ENCODE results near the gene FEZF2. TPM values are rescaled to one million over a fixed set of nuclear protein-coding genes. Genes with fewer than 3 reads are reported as not detected.

Gene FEZF2
- total RNA-seq, 2 experiments from 2014 or later, result not detected

DNA sequence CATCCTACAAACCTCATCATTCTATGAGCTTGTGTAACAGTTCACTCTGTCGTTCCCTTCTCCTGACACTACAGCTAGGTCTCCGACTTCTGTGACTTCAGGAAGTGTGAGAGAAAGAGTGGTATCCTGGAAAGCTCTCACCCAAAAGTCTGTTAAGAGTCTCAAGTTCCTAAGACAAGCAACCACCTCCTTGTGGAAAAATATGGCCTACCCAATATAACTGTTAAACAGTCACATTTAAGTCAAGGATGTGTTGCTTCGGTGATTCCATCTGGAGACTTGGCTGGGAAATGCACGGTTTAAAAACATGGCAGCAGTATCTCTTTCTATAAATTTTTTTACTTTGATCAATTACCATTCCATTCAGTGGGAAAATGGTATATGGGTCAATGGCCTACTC, 13.8 kb downstream of the FEZF2 start:
- Mint-ChIP-seq H3K4me1 (ENCODE audit: low read depth) (no peaks in the 10 kb centered on the region), H3K9me3 (no peaks in the 10 kb centered on the region), H3K27ac (no peak overlapping the region), H3K4me3 (no peak overlapping the region), H3K27me3 (ENCODE audit: low read depth) (peaks cover 14% of the 10 kb centered on the region), H3K36me3 (ENCODE audit: low read depth) (no peaks in the 10 kb centered on the region)
- CTCF ChIA-PET, result no interaction called here
- intact Hi-C loops (cut with micrococcal nuclease), result no loop called here
- DNase-seq, result no peak

DNA sequence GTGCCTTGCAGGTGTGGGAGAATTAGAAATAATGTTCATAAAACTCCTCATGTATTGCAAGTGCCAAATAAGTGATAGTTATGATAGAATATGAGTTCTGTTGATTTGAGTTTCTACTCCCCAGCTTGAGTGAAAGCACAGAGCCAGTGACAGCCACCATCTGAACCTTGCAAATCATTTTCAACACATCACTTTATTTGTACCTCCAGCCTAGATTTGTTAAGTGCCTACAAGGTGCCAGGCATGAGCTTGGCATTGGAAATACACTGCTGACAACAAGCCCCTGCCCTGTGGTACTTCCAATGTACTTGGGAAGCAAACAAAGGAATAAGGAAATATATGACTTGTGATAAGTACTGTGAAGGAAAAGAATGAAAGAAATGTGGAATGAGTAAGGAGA, 17.0 kb downstream of the FEZF2 start:
- CTCF ChIA-PET, result interaction anchor here (0.6 kb wide), 1 partner anchor 13 kb away, joined by 4 read pairs; no protein-coding TSS in a partner anchor
- H3K36me3 Mint-ChIP-seq (ENCODE audit: low read depth), result no peaks in the 10 kb centered on the region
- no peak overlapping the region for H3K4me3 Mint-ChIP-seq
- no peak overlapping the region for H3K27ac Mint-ChIP-seq
- H3K4me1 Mint-ChIP-seq (ENCODE audit: low read depth), result no peaks in the 10 kb centered on the region
- peaks cover 6% of the 10 kb centered on the region for H3K27me3 Mint-ChIP-seq (ENCODE audit: low read depth)
- DNase-seq, result no peak
- intact Hi-C loops (cut with micrococcal nuclease), result no loop called here
- H3K9me3 Mint-ChIP-seq, result no peaks in the 10 kb centered on the region

DNA sequence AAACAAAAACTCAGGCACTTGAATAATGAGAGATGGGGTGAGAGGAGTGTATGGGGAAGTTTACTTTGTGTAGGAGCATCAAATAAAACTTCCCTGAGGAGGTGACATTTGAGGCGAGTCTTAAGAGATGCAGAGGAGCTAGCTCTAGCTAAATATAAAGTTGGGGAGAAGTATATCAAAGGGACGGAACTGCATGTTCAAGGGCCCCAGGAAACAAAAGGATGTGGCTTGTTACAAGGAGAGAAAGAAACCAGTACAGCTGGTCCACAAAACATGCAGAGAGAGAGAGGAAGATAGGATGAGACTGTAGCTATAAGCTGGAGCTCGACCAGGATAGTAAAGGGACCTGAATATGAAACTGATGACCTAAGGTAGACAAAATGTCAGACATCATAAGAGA, 17.6 kb downstream of the FEZF2 start:
- no peak overlapping the region for H3K27ac Mint-ChIP-seq
- H3K36me3 Mint-ChIP-seq (ENCODE audit: low read depth), result no peaks in the 10 kb centered on the region
- CTCF ChIA-PET, result no interaction called here
- DNase-seq, result no peak
- intact Hi-C loops (cut with micrococcal nuclease), result no loop called here
- H3K9me3 Mint-ChIP-seq, result no peaks in the 10 kb centered on the region
- H3K4me1 Mint-ChIP-seq (ENCODE audit: low read depth), result no peaks in the 10 kb centered on the region
- no peak overlapping the region for H3K4me3 Mint-ChIP-seq
- H3K27me3 Mint-ChIP-seq (ENCODE audit: low read depth), result peaks cover 10% of the 10 kb centered on the region

DNA sequence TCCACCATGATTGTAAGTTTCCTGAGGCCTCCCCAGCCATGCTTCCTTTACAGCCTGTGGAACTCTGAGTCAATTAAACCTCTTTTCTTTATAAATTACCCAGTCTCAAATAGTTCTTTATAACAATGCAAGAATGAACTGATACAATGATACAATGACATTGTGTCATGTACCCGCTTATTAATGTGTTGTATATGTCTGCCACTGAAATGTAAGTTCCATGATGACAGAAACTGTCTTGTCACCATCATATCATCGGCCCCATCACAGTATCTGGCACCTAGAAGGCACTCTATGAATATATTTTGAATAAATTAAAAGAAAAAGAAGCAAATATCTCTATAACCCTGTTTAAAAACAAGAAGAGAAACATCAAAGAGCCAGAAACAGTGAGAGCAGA, 29.6 kb downstream of the FEZF2 start:
- intact Hi-C loops (cut with micrococcal nuclease), result no loop called here
- Mint-ChIP-seq H3K27ac (no peak overlapping the region), H3K9me3 (peaks cover 1% of the 10 kb centered on the region)

DNA sequence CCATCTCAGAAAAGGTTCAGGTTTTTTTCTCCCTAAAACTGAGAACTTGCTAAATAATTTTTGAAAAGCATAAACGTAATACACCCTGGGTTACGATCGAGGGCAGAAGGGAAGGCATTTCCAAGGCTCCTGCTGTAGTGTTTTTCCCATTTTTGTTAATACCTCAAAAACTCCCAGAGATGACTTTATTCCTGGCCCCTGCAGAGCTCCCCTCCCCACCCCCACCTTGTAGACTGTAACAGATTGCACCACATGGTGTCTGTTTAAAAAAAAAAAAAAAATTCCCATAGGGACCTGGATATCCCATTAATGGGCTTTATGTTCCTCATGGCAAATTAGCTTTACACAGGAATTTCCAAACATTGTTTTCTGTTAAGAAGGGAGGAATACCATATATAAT, 38.2 kb downstream of the FEZF2 start:
- intact Hi-C loops (cut with micrococcal nuclease), result no loop called here
- Mint-ChIP-seq H3K4me3 (no peak overlapping the region), H3K4me1 (ENCODE audit: low read depth) (no peaks in the 10 kb centered on the region), H3K27me3 (ENCODE audit: low read depth) (peaks cover 3% of the 10 kb centered on the region), H3K36me3 (ENCODE audit: low read depth) (no peaks in the 10 kb centered on the region), H3K27ac (no peak overlapping the region), H3K9me3 (peaks cover 1% of the 10 kb centered on the region)
- CTCF ChIA-PET, result interaction anchor here (0.5 kb wide), 1 partner anchor 288 kb away, joined by 3 read pairs; no protein-coding TSS in a partner anchor
- DNase-seq, result no peak

More for the DNA sequence above, 29.6 kb downstream of the FEZF2 start:
- CTCF ChIA-PET, result no interaction called here
- DNase-seq, result no peak
- Mint-ChIP-seq H3K36me3 (ENCODE audit: low read depth) (no peaks in the 10 kb centered on the region), H3K4me1 (ENCODE audit: low read depth) (no peaks in the 10 kb centered on the region), H3K4me3 (no peak overlapping the region), H3K27me3 (ENCODE audit: low read depth) (peaks cover 7% of the 10 kb centered on the region)

DNA sequence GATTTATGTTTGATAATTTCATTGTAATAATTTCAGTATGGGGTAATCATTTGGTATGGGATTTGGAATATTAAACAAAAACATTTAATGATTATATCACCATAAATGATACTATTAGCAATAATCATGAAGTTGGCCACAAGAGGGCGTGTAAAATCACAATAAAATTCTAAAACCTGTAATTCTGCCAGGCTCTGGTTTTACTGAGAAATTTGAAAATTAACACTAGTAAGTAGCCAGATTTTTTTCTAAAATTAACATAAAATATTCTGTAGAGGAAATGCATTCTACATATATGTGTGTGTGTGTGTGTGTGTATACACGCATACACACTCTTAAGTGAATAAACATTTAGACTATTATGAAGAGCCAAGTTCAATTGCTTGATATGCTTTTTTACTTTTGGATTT, 40.5 kb downstream of the FEZF2 start:
- Mint-ChIP-seq H3K4me1 (ENCODE audit: low read depth) (no peaks in the 10 kb centered on the region), H3K4me3 (no peak overlapping the region), H3K9me3 (no peaks in the 10 kb centered on the region), H3K27me3 (ENCODE audit: low read depth) (peaks cover 3% of the 10 kb centered on the region), H3K36me3 (ENCODE audit: low read depth) (no peaks in the 10 kb centered on the region), H3K27ac (no peak overlapping the region)
- CTCF ChIA-PET, result interaction anchor here (0.7 to 2.1 kb wide), 2 partner anchors 10 to 1972 kb away, joined by 3 to 7 read pairs; no protein-coding TSS in a partner anchor
- peak; percentile 6 for DNase-seq
- intact Hi-C loops (cut with micrococcal nuclease), result loop anchor here (1.0 kb wide), 2 partner anchors 132 to 225 kb away; no protein-coding TSS in a partner anchor

DNA sequence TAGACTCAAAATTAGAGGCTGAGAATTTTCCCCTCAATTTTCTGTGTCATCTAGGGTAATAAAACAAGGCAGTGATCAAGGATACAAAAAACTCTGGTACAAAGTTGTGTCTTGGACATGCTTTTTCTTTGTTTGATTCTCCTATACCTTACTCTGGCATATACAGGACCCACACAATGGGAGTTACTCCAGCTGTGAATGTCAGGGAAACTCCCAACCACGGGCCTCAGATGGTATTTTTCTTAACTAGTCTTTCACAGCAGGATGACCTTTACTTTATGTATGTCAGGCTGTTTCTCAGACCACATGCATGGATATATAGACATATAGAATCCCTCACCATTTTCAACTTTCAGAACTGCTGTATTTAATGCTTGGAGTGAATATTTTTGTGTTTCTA, 41.3 kb downstream of the FEZF2 start:
- DNase-seq, result no peak
- H3K9me3 Mint-ChIP-seq, result no peaks in the 10 kb centered on the region
- no peaks in the 10 kb centered on the region for H3K36me3 Mint-ChIP-seq (ENCODE audit: low read depth)
- no peak overlapping the region for H3K4me3 Mint-ChIP-seq
- CTCF ChIA-PET, result interaction anchor here (0.7 to 2.1 kb wide), 4 partner anchors 9 to 227 kb away, joined by 3 to 7 read pairs (median 3); no protein-coding TSS in a partner anchor
- intact Hi-C loops (cut with micrococcal nuclease), result loop anchor here (1.0 kb wide), 2 partner anchors 131 to 226 kb away; no protein-coding TSS in a partner anchor
- no peaks in the 10 kb centered on the region for H3K4me1 Mint-ChIP-seq (ENCODE audit: low read depth)
- no peaks in the 10 kb centered on the region for H3K27me3 Mint-ChIP-seq (ENCODE audit: low read depth)
- no peak overlapping the region for H3K27ac Mint-ChIP-seq

DNA sequence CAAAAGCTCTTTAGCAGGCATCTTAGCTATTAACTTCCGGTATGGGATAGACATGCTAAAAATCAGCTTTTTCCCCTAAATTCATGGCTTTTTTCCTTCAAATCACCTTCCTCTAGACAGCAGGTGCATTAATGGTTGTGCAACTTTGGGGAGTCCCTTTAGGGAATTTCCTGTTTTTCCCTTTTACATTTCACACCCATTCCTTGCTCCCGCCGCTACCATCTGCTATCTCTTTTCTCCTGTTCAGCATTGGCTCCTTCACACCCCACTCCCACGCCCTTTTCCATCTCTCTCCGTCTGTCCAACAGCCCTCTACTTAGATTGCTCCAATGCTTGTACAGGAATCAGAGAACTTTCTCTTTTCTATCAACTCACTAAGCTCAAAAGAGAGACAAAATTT, 43.4 kb downstream of the FEZF2 start:
- no peak for DNase-seq
- CTCF ChIA-PET, result interaction anchor here (1.8 kb wide), 1 partner anchor 128 kb away, joined by 7 read pairs; no protein-coding TSS in a partner anchor
- intact Hi-C loops (cut with micrococcal nuclease), result no loop called here
- no peaks in the 10 kb centered on the region for H3K9me3 Mint-ChIP-seq
- no peak overlapping the region for H3K27ac Mint-ChIP-seq
- H3K4me3 Mint-ChIP-seq, result no peak overlapping the region
- H3K36me3 Mint-ChIP-seq (ENCODE audit: low read depth), result no peaks in the 10 kb centered on the region
- H3K4me1 Mint-ChIP-seq (ENCODE audit: low read depth), result no peaks in the 10 kb centered on the region
- no peaks in the 10 kb centered on the region for H3K27me3 Mint-ChIP-seq (ENCODE audit: low read depth)

DNA sequence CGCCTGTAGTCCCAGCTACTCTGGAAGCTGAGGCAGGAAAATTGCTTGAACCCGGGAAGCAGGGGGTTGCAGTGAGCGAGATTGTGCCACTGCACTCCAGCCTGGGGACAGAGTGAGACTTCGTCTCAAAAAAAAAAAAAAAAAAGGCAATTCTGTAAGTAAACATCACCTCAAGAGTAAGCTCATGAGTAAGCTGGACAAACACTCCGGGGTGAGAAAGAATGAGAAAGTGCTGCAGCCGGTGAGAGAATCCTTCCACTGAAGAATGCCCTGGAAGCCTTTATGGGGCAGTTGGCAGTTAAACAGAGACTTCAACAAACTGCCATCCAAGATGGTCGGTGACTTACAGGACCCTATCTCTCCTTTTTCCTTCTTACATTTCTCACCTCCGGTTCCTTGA, 47.5 kb downstream of the FEZF2 start:
- CTCF ChIA-PET, result interaction anchor here (0.6 kb wide), 1 partner anchor 331 kb away, joined by 4 read pairs; no protein-coding TSS in a partner anchor
- H3K27ac Mint-ChIP-seq, result no peak overlapping the region
- no peaks in the 10 kb centered on the region for H3K36me3 Mint-ChIP-seq (ENCODE audit: low read depth)
- H3K9me3 Mint-ChIP-seq, result no peaks in the 10 kb centered on the region
- no peaks in the 10 kb centered on the region for H3K4me1 Mint-ChIP-seq (ENCODE audit: low read depth)
- no peaks in the 10 kb centered on the region for H3K27me3 Mint-ChIP-seq (ENCODE audit: low read depth)
- DNase-seq, result no peak
- no peak overlapping the region for H3K4me3 Mint-ChIP-seq
- intact Hi-C loops (cut with micrococcal nuclease), result no loop called here

DNA sequence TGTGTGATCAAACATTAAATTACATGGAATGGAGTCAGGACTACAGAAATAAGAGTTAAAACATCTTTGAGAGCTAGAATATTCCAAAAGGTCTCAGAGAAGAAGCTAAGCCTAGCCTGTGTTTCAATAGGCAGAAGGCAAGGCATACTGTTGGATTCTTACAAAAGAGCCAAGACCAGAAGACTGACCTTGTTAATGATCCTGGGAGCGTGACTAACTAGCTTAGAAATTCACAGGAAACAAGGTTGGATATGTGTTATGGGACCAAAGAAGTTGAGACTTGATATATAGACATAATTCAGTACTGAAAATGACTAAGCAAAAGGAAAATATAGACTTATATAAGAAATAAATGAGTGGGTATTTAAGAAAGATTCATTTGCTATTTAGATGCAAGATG, 50.1 kb downstream of the FEZF2 start:
- no peak overlapping the region for H3K4me3 Mint-ChIP-seq
- intact Hi-C loops (cut with micrococcal nuclease), result no loop called here
- DNase-seq, result no peak
- peaks cover 16% of the 10 kb centered on the region for H3K27me3 Mint-ChIP-seq (ENCODE audit: low read depth)
- H3K9me3 Mint-ChIP-seq, result peaks cover 9% of the 10 kb centered on the region
- no peak overlapping the region for H3K27ac Mint-ChIP-seq
- peaks cover 9% of the 10 kb centered on the region for H3K36me3 Mint-ChIP-seq (ENCODE audit: low read depth)
- CTCF ChIA-PET, result interaction anchor here (1.6 kb wide), 1 partner anchor 9 kb away, joined by 7 read pairs; no protein-coding TSS in a partner anchor
- peaks cover 11% of the 10 kb centered on the region for H3K4me1 Mint-ChIP-seq (ENCODE audit: low read depth)
